Measurements from ENCODE around the gene CD300LD.
"Not testable (repeated sequence)": the region's sequence is repeated elsewhere in the genome, so short reads cannot be mapped to it uniquely, and the experiment has no call there.

Gene CD300LD

GRCh38 chr17:74573635-74574034 is 18.4 kb downstream of the CD300LD start:
- not testable (repeated sequence) for DNase-seq

DNA sequence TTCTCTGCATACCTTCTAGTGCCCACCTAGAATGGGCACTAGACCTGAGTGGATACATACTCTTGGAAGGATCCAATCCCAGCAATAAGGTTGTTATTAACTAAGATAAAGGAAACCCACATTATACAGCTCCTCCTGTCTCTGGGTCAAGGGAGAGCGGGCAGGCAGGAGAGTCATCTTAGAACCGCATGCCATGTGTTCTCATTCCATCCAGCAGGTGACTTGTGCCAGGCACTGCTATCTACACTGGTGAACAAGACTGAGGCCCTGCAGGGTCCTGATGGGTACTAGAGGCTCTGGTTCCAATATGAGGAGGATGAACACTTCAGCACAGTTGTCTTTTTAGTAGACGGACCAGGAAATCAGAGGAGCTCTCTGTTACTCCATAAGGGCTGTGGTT is 18.9 kb downstream of the CD300LD start:
- no peak for DNase-seq

DNA sequence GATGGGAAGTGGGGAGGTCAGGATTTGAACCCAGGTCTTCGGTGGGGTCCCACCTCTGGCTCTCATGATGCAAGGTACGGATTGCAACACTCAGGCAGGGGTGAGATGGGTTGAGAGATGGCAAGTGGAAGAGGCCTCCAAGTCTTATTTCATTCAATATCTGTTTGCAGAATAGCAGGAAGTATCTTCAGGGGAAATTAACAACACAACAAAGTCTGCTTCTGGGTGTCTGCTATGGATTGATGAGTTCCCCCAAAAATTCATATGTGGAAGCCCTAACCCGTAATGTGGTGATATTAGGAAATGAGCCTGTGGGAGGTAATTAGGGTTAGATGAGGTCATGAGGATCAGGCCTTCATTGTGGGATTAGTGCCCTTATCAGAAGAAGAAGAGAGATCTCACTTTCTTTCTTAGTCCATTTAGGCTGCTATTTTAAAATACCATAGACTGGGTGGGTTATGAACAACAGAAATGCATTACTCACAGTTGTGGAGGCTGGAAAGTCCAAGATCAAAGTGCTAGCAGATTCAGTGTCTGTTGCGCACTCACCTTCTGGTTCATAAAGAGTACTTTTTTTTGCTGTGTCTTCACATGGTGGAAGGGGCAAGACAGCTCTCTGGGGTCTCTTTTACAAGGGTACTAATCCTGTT is 20.3 kb downstream of the CD300LD start:
- DNase-seq = no peak

DNA sequence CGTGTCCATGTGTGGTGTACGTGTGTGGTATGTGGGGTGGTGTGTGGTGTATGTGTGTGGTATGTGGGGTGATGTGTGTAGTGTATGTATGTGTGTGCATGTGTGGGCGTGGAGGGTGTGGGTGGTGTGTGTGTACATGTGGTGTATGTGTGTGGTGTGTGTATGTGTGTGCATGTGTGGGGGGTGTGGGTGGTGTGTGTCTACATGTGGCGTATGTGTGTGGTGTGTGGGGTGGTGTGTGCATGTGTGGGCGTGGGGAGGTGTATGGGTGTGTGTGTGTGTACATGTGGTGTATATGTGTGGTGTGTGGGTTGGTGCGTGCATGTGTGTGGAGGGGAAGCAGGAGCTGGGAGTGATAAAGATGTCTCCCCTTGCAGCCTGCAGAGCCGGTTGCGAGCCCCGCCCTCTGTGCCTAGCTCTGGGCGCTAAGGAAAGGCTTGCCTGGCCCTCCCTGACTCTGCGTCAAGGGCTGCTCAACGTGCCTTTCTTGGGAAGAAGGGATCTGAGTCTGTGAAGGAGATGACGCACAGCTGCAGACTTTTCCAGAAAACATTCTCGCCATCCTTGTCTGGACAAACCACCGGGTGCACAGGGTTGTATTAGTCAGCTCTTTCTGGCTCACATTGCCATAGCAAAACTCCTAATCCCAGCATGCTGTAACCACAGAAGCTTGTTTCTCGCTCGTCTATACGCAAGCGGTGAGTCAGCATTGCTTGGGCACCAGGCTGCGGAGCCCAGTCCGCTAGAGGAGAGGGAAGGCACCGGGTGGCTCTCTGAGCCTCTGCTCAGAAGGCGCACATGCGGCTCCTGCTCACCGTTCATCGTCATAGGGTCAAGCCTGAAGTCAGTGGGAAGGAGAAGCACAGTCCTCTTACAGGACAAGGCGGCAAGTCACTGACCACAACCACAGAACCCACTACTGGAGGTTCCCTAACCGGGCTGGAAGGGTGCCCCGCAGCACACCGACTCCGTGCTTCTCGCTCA is 22.8 kb downstream of the CD300LD start:
- peak in 3 of 56 donors; percentile 11 to 43 (median 16) for DNase-seq

GRCh38 chr17:74568106-74568873 is 23.8 kb downstream of the CD300LD start:
- DNase-seq = no peak

DNA sequence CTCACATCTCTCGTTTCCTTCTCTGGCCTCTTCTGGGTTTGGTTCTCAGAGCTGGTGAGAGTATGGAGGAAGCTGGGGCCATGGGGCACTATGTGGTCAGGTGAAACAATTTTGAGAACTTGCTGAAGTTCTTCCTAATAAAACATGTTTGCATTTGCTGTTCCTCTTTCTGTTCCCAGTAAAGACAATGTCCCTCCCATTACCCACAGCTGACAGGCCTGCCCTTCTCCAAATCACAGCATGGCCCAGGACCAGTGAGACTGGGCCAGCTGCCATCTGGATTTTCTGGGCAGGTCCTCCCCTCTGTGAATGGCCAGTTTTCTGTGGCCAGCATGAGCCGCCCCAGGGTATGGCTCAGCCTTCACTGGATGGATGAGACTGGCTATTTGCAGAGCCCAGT is 24.7 kb downstream of the CD300LD start, which contains the start of gene CD300H:
TSS of gene CD300H (minus strand) at position 113 of the 400 bp plus-strand sequence.
- peak in 2 of 56 donors; percentile 9 to 11 for DNase-seq

GRCh38 chr17:74566132-74566753 is 25.8 kb downstream of the CD300LD start:
- DNase-seq = peak in 6 of 56 donors; percentile 7 to 43 (median 20)

GRCh38 chr17:74565126-74565525 is 27.0 kb downstream of the CD300LD start:
- no peak for DNase-seq

- DNase-seq = no peak
Measured at GRCh38 chr17:74563358-74563757, 28.7 kb downstream of the CD300LD start.

GRCh38 chr17:74561586-74561985 is 30.5 kb downstream of the CD300LD start:
- DNase-seq = no peak

- no peak for DNase-seq
Measured at GRCh38 chr17:74558882-74559519, 33.1 kb downstream of the CD300LD start.

DNA sequence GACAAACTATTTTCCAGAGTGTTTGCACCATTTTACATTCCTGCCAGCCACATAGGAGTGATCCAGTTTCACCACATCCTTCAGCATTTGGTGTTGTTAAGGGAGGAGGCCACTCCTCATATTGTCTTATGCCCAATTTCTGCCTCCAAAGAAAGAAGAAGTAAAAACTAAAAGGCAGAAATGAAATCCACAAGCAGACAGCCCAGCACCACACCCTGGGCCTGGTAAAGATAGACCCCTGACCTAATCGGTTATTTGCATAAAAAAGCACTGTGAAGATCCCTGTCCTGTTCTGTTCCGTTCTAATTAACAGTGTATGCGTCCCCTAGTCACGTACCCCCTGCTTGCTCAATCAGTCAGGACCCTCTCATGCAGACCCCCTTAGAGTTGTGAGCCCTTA is 33.7 kb downstream of the CD300LD start:
- DNase-seq = not testable (repeated sequence)

DNA sequence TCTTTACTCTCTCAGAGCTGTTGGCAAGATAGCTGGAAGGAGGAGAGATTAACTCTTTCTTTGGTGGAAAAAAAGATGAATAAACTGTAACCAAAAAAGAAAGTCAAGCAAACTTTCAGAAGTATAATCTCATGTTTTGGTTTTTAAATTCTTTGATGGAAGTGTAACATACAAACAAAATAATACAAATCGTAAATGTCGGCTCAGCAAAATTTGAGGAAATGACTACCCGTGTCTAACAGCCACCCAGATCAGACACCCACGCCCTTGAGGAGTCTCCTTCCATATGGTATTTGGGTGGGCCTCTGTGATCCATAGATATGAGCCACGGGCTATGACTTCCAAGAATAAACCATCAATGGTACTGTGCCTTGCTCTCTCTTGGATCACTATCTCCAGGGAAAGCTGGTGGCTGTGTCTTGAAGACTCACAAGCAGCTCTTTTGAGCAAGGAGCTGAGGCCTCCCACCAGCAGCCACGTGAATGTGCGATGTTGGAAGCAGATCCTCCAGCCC is 36.6 kb downstream of the CD300LD start:
- DNase-seq = no peak

DNA sequence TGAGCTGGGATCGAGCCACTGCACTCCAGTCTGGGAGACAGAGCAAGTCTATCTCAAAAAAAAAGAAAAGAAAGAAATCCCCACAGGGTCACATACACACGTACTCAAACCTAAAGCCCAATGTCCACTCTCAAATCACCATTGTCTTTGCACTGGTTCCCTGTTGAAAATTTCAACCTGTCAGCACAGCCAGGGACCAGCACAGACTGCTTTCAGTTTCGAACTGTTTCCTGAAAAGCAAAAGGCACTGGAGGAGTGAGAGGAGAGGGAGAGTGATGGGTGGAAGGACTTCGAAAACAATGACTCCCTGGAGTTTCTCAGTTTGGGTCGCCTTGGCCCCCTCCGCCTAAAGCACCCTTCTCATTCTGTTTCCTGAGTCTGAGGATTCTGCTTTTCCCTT is 37.2 kb downstream of the CD300LD start:
- DNase-seq = no peak

- DNase-seq = no peak
Measured at GRCh38 chr17:74552037-74552436, 40.0 kb downstream of the CD300LD start.

GRCh38 chr17:74550602-74551001 is 41.5 kb downstream of the CD300LD start:
- DNase-seq = no peak

- no peak for DNase-seq
Measured at GRCh38 chr17:74549343-74549742, 42.7 kb downstream of the CD300LD start.

- no peak for DNase-seq
Measured at GRCh38 chr17:74547736-74548135, 44.3 kb downstream of the CD300LD start.

- DNase-seq = no peak
Measured at GRCh38 chr17:74547264-74547663, 44.8 kb downstream of the CD300LD start.

DNA sequence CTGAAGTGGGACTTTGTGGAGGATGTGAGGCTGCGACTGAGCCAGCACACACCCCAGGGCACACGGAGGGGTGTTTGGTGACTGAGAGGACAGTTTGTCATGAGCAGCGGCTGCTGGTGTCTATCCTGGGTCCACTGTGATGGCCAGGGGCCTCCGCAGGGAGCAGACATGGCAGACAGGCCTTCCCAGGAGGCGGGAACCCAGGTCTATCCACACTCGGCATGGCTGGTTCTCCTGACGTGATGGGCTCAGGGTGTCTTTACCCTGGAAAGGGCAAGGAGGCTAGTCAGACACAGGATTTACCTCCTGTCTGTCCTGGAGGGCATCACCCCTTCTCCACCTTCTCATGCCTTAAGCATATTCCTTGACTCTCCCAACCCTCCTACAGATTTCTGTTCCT is 45.5 kb downstream of the CD300LD start:
- DNase-seq = no peak

Data from nucleus accumbens (tissue), 56 donors.